ENCODE measurements around the gene SPSB3.

DNA sequence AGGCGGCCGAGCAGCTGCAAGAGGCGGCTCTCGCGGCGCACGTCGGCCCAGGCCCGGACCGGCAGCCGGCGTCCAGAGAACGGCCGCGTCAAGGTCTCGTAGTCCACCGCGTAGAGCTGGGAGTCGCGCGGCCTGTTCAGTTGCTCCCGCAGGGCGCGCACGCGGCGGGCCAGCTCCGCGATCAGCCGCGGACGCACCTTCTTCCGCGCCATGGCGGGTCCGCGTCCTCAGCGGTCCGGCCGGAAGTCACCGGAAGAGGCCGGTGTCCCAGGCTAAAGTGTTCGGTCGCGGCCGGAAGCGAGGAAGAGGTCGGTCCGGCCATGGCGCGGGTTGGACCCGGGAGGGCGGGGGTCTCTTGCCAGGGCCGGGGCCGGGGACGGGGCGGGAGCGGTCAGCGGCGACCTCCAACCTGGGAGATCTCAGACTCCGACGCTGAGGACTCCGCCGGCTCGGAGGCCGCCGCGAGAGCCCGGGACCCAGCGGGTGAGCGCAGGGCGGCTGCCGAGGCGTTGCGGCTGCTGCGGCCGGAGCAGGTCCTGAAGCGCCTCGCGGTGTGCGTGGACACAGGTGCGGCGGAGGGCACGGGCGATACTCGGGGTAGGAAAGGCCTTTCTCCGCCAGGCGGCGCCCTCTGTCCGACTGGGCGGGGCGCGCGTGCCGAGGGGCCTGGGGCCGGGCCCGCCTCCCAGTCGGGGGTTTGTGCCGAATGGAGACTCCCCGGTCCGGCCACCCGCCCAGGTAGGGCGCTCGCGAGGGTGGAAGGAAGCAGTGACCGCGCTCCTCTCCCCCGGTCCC is 9.3 kb downstream of the SPSB3 start, which contains the start of gene MRPS34:
- no peak for TF ChIP-seq ZC3H10 (CRISPR knock-in tag; IDR thresholded peaks at IDR 0.05)
- no peak for TF ChIP-seq BACH2 (CRISPR knock-in tag; IDR thresholded peaks at IDR 0.05; ENCODE audit: borderline replicate concordance)
- TF ChIP-seq ZNF565 (CRISPR knock-in tag; conservative IDR thresholded peaks at IDR 0.05; ENCODE audit: low read depth), result no peak
- TF ChIP-seq, protein P1, sequence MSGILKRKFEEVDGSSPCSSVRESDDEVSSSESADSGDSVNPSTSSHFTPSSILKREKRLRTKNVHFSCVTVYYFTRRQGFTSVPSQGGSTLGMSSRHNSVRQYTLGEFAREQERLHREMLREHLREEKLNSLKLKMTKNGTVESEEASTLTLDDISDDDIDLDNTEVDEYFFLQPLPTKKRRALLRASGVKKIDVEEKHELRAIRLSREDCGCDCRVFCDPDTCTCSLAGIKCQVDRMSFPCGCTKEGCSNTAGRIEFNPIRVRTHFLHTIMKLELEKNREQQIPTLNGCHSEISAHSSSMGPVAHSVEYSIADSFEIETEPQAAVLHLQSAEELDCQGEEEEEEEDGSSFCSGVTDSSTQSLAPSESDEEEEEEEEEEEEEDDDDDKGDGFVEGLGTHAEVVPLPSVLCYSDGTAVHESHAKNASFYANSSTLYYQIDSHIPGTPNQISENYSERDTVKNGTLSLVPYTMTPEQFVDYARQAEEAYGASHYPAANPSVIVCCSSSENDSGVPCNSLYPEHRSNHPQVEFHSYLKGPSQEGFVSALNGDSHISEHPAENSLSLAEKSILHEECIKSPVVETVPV (CRISPR knock-in tag; IDR thresholded peaks at IDR 0.05), result no peak
- TF ChIP-seq, protein P2, sequence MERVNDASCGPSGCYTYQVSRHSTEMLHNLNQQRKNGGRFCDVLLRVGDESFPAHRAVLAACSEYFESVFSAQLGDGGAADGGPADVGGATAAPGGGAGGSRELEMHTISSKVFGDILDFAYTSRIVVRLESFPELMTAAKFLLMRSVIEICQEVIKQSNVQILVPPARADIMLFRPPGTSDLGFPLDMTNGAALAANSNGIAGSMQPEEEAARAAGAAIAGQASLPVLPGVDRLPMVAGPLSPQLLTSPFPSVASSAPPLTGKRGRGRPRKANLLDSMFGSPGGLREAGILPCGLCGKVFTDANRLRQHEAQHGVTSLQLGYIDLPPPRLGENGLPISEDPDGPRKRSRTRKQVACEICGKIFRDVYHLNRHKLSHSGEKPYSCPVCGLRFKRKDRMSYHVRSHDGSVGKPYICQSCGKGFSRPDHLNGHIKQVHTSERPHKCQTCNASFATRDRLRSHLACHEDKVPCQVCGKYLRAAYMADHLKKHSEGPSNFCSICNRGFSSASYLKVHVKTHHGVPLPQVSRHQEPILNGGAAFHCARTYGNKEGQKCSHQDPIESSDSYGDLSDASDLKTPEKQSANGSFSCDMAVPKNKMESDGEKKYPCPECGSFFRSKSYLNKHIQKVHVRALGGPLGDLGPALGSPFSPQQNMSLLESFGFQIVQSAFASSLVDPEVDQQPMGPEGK (CRISPR knock-in tag; IDR thresholded peaks at IDR 0.05; ENCODE audit: borderline replicate concordance), result no peak

All from SK-N-SH treated with all-trans-retinoic acid at 6 μM for 48 hours (cell line).